Pancreas (tissue), 10 donors: ENCODE data around the gene MUC5B. TPM values are rescaled to one million over a fixed set of nuclear protein-coding genes. Genes with fewer than 3 reads are reported as not detected.

Source experiments
- ATAC-seq, 4 donors: fragments of 200-7000 bp; cut with Tn5 transposase; one replicate each; pipeline versions ENCODE4 v1.8.0 to v1.9.1; 2020; ENCODE audit warnings: mild to moderate bottlenecking in 4 of 4, moderate library complexity in 4 of 4
- DNase-seq, 6 donors: peaks; one replicate each; pipeline ENCODE4 v3.0.0-alpha.2; 2020
- FAIRE-seq: peaks from 2 replicates; lab custom pipeline; 2012; peaks lifted over from hg19 to GRCh38; lab: Jason Lieb, UNC
- H3K27ac ChIP-seq, 4 donors: fragments of 200-600 bp; sonication (generic); 1 replicate in 3 of 4; 2 replicates in 1 of 4; pipeline versions ENCODE4 v1.5.0 to v1.8.0; 2020
- H3K27me3 ChIP-seq, 4 donors: fragments of 200-600 bp; one replicate each; pipeline ENCODE4 v1.8.0; 2021
- H3K36me3 ChIP-seq, 3 donors: fragments of 200-600 bp; sonication (generic) in 1 of 3; one replicate each; pipeline versions ENCODE4 v1.5.0 to v1.8.0; 2020 to 2021
- H3K4me1 ChIP-seq, 3 donors: fragments of 200-600 bp; one replicate each; pipeline ENCODE4 v1.8.0; 2021
- H3K4me3 ChIP-seq, 4 donors: fragments of 200-600 bp; sonication (generic) in 2 of 4; one replicate each; pipeline versions ENCODE4 v1.5.0 to v1.8.0; 2020 to 2021
- H3K9me3 ChIP-seq, 4 donors: fragments of 200-600 bp; one replicate each; pipeline ENCODE4 v1.8.0; 2021
- WGBS, 2 donors: extraction: QIAGEN DNeasy Blood & Tissue Kit; methylation state at CpG; one replicate each; pipeline ENCODE4 v1.1.7; 2013; 5-methylcytosine and 5-hydroxymethylcytosine counted together
- intact Hi-C, 3 donors: fragments of 100-400 bp; cut with DNase I; formaldehyde crosslinking; loops; one replicate each; pipeline versions ENCODE4 v1.11.1 to v1.14.2; 2022
- polyA plus RNA-seq, 2 donors: library from polyadenylated mRNA; stranded (reverse); fragments of 200-250 nt; gene quantifications; one replicate each; pipeline ENCODE4 v1.2.3, GENCODE V29; 2013
- total RNA-seq, 6 donors: library from RNA; stranded (reverse); fragmentation: NEBNext Ultra II Directional in 4 of 6; extraction: Animal tissue kit (Norgen Biotek cat#: 25700) in 4 of 6; gene quantifications; one replicate each; pipeline versions ENCODE4 v1.2.1 to v1.2.4, GENCODE V29; 2021 to 2023
- TF ChIP-seq, protein P1 (sequence below), 4 donors: fragments of 200-600 bp; sonication (generic) in 3 of 4; IDR thresholded peaks; one replicate each; pipeline versions ENCODE4 v1.5.0 to v1.8.0; 2021; ENCODE audit warnings: antibody characterized with exemption in 4 of 4
- donor health status: healthy with polysubstance abuse.
- donor health status: DM: no; HTN: no; CAD: no; lungs with moderate emphysema.
- donor health status: DM: no; HTN: no; CAD: no.
- donor health status: control.
- donor health status: control.
- donor health status: Bipolar disorder and iron deficiency.
- donor health status: DM: yes; HTN: yes; CAD: no.
- donor health status: DM: no; HTN: no; CAD: no.
- donor health status: DM: no; HTN: no; CAD: no.
- donor health status: DM: yes; HTN: yes; CAD: no.

Gene MUC5B
- total and polyA plus RNA-seq, 8 donors: 5.1 to 65.4 (median 15.1) TPM

GRCh38 chr11:1257916-1258315, 35.0 kb downstream of the MUC5B start:
- FAIRE-seq: no peak
- no peak for ATAC-seq
- Histone ChIP-seq H3K27ac (no peak overlapping the region), H3K9me3 (no peaks in the 10 kb centered on the region), H3K4me1 (peaks cover 1 to 5% (median 5%) of the 10 kb centered on the region in 3 donors), H3K27me3 (no peaks in the 10 kb centered on the region), H3K36me3 (no peaks in the 10 kb centered on the region), H3K4me3 (no peak overlapping the region)
- 81 to 84% methylated on average over 16 of the region's 16 CpGs for WGBS, 2 donors
- TF ChIP-seq, protein P1, sequence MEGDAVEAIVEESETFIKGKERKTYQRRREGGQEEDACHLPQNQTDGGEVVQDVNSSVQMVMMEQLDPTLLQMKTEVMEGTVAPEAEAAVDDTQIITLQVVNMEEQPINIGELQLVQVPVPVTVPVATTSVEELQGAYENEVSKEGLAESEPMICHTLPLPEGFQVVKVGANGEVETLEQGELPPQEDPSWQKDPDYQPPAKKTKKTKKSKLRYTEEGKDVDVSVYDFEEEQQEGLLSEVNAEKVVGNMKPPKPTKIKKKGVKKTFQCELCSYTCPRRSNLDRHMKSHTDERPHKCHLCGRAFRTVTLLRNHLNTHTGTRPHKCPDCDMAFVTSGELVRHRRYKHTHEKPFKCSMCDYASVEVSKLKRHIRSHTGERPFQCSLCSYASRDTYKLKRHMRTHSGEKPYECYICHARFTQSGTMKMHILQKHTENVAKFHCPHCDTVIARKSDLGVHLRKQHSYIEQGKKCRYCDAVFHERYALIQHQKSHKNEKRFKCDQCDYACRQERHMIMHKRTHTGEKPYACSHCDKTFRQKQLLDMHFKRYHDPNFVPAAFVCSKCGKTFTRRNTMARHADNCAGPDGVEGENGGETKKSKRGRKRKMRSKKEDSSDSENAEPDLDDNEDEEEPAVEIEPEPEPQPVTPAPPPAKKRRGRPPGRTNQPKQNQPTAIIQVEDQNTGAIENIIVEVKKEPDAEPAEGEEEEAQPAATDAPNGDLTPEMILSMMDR (IDR thresholded peaks at IDR 0.05): no peak
- peak in 1 of 6 donors; percentile 56 for DNase-seq
- intact Hi-C loops: no loop called here

DNA sequence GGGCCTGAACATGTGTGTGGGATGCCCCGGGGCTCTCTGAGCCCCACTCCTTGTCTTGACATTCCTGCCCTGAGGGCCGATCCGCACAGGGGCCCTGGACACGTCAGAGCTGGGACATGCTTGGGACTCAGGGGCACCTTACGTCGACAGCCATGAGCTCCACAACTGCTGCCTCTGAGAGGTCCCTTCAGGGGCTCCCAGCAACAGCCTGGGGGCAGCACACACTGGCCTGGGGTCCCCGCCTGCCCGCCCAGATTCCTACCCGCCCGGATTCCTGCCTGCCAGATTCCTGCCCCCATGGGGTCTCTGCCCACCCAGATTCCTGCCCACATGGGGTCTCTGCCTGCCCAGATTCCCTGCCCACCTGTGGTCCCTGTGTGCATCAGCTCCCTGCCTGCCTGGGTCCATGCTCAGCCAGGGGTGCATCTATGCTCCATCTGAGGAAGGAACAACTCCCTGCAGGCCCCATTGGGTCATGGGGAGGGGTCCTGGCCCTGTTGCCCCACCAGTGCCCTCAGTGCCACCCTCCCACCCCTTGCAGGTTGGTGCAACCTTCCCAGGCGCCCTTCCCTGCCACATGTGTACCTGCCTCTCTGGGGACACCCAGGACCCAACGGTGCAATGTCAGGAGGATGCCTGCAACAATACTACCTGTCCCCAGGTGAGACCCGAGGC, 35.7 kb downstream of the MUC5B start:
- no peak overlapping the region for H3K4me3 ChIP-seq
- WGBS, 2 donors: 65 to 77% methylated on average over 13 of the region's 13 CpGs
- H3K9me3 ChIP-seq: no peaks in the 10 kb centered on the region
- DNase-seq (peak in 1 of 6 donors; percentile 66), FAIRE-seq (no peak), ATAC-seq (no peak)
- no peaks in the 10 kb centered on the region for H3K27me3 ChIP-seq
- H3K36me3 ChIP-seq: no peaks in the 10 kb centered on the region
- TF ChIP-seq, protein P1 (IDR thresholded peaks at IDR 0.05): no peak
- no peak overlapping the region for H3K27ac ChIP-seq
- intact Hi-C loops: no loop called here
- peaks cover 4 to 8% (median 5%) of the 10 kb centered on the region in 3 donors for H3K4me1 ChIP-seq

DNA sequence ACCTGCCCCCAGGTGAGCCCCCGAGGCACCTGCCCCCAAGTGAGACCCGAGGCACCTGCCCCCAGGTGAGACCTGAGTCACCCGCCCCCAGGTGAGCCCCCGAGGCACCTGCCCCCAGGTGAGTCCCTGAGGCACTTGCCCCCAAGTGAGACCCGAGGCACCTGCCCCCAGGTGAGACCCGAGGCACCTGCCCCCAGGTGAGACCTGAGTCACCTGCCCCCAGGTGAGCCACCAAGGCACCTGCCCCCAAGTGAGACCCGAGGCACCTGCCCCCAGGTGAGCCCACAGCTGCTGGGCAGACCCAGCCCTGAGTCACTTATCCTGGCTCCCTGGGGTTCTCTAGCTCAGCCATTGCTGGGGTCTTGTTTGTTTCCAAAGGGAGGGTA, 36.2 kb downstream of the MUC5B start:
- FAIRE-seq (no peak), ATAC-seq (no peak), DNase-seq (peak in 1 of 6 donors; percentile 63)
- Histone ChIP-seq H3K36me3 (no peaks in the 10 kb centered on the region), H3K4me1 (peaks cover 4 to 8% (median 5%) of the 10 kb centered on the region in 3 donors), H3K27me3 (no peaks in the 10 kb centered on the region), H3K4me3 (no peak overlapping the region), H3K9me3 (no peaks in the 10 kb centered on the region), H3K27ac (no peak overlapping the region)
- intact Hi-C loops: no loop called here
- TF ChIP-seq, protein P1 (IDR thresholded peaks at IDR 0.05): no peak
- 36 to 48% methylated on average over 4 to 7 of the region's 7 CpGs for WGBS, 2 donors

- Histone ChIP-seq H3K4me3 (no peak overlapping the region), H3K27me3 (no peaks in the 10 kb centered on the region), H3K4me1 (peaks cover 4 to 8% (median 5%) of the 10 kb centered on the region in 3 donors), H3K9me3 (no peaks in the 10 kb centered on the region), H3K36me3 (no peaks in the 10 kb centered on the region), H3K27ac (no peak overlapping the region)
- TF ChIP-seq, protein P1 (IDR thresholded peaks at IDR 0.05): no peak
- DNase-seq (peak in 1 of 6 donors; percentile 74), FAIRE-seq (no peak), ATAC-seq (no peak)
- intact Hi-C loops: no loop called here
- 81 to 84% methylated on average over 8 to 9 of the region's 9 CpGs for WGBS, 2 donors
Observed at GRCh38 chr11:1259561-1259960, 36.7 kb downstream of the MUC5B start.

- H3K27me3 ChIP-seq: no peaks in the 10 kb centered on the region
- H3K27ac ChIP-seq: no peak overlapping the region
- no peaks in the 10 kb centered on the region for H3K36me3 ChIP-seq
- no peaks in the 10 kb centered on the region for H3K9me3 ChIP-seq
- intact Hi-C loops: no loop called here
- FAIRE-seq (no peak), ATAC-seq (peak in 1 of 4 donors; percentile 8), DNase-seq (peak in 3 of 6 donors; percentile 41 to 81 (median 65))
- TF ChIP-seq, protein P1 (IDR thresholded peaks at IDR 0.05): no peak
- 66 to 69% methylated on average over 9 to 10 of the region's 10 CpGs for WGBS, 2 donors
- peaks cover 4 to 8% (median 5%) of the 10 kb centered on the region in 3 donors for H3K4me1 ChIP-seq
- H3K4me3 ChIP-seq: no peak overlapping the region
Observed at GRCh38 chr11:1260023-1260501, 37.2 kb downstream of the MUC5B start.
